ENCODE results near the gene ZNF554.
A peak's percentile ranks its signal among the peaks of the same experiment; 100 is the strongest.
"Not testable (repeated sequence)": the region's sequence is repeated elsewhere in the genome, so short reads cannot be mapped to it uniquely, and the experiment has no call there.

GRCh38 chr19:2872175-2872574 is 52.5 kb downstream of the ZNF554 start:
- peak in 5 of 7 experiments; percentile 16 to 56 (median 25) for TF ChIP-seq CTCF (IDR thresholded peaks at IDR 0.05)
- TF ChIP-seq POLR2A (IDR thresholded peaks at IDR 0.05): not testable (repeated sequence)
